ENCODE results near the gene NDUFB3. TPM values are rescaled to one million over a fixed set of nuclear protein-coding genes. Genes with fewer than 3 reads are reported as not detected.
A peak's percentile ranks its signal among the peaks of the same experiment; 100 is the strongest.

NDUFB3 gene
- total RNA-seq, 1 donor from 2014 or later = 73.8 TPM

- H3K27ac ChIP-seq = peak overlapping the region; percentile 100
- peaks cover 100% of the 10 kb centered on the region for H3K4me1 ChIP-seq
- peak overlapping the region; percentile 77 for H3K4me3 ChIP-seq
- no peak for DNase-seq
- ATAC-seq = no peak
- no peak for TF ChIP-seq CTCF (IDR thresholded peaks at IDR 0.05)
- H3K36me3 ChIP-seq = peaks cover 33% of the 10 kb centered on the region
- intact Hi-C loops (cut with DNase I) = no loop called here
- no peaks in the 10 kb centered on the region for H3K9me3 ChIP-seq
- H3K27me3 ChIP-seq (ENCODE audit: low read depth) = no peaks in the 10 kb centered on the region
Observed at GRCh38 chr2:201127570-201127969, 55.8 kb downstream of the NDUFB3 start.

GRCh38 chr2:201128033-201128432 is 56.2 kb downstream of the NDUFB3 start:
- H3K27me3 ChIP-seq (ENCODE audit: low read depth) = no peaks in the 10 kb centered on the region
- intact Hi-C loops (cut with DNase I) = no loop called here
- H3K36me3 ChIP-seq = peaks cover 32% of the 10 kb centered on the region
- H3K4me3 ChIP-seq = peak overlapping the region; percentile 77
- DNase-seq = no peak
- no peak for TF ChIP-seq CTCF (IDR thresholded peaks at IDR 0.05)
- no peak for ATAC-seq
- H3K27ac ChIP-seq = peak overlapping the region; percentile 100
- peaks cover 100% of the 10 kb centered on the region for H3K4me1 ChIP-seq
- no peaks in the 10 kb centered on the region for H3K9me3 ChIP-seq

- ATAC-seq (peak; percentile 56 to 58), DNase-seq (no peak)
- H3K27me3 ChIP-seq (ENCODE audit: low read depth) = no peaks in the 10 kb centered on the region
- no peak for TF ChIP-seq CTCF (IDR thresholded peaks at IDR 0.05)
- intact Hi-C loops (cut with DNase I) = no loop called here
- no peaks in the 10 kb centered on the region for H3K9me3 ChIP-seq
- H3K36me3 ChIP-seq = peaks cover 32% of the 10 kb centered on the region
- H3K4me1 ChIP-seq = peaks cover 97% of the 10 kb centered on the region
- H3K27ac ChIP-seq = peak overlapping the region; percentile 100
- peak overlapping the region; percentile 25 for H3K4me3 ChIP-seq
Observed at GRCh38 chr2:201128933-201129505, 57.2 kb downstream of the NDUFB3 start.

GRCh38 chr2:201130524-201131186 is 58.9 kb downstream of the NDUFB3 start:
- peaks cover 97% of the 10 kb centered on the region for H3K4me1 ChIP-seq
- no peak for DNase-seq
- H3K36me3 ChIP-seq = peaks cover 48% of the 10 kb centered on the region
- intact Hi-C loops (cut with DNase I) = no loop called here
- no peak for TF ChIP-seq CTCF (IDR thresholded peaks at IDR 0.05)
- no peaks in the 10 kb centered on the region for H3K27me3 ChIP-seq (ENCODE audit: low read depth)
- peak; percentile 3 to 11 for ATAC-seq
- peak overlapping the region; percentile 100 for H3K27ac ChIP-seq
- H3K4me3 ChIP-seq = peak overlapping the region; percentile 25
- no peaks in the 10 kb centered on the region for H3K9me3 ChIP-seq

GRCh38 chr2:201132518-201132917 is 60.7 kb downstream of the NDUFB3 start:
- H3K27me3 ChIP-seq (ENCODE audit: low read depth) = no peaks in the 10 kb centered on the region
- peaks cover 66% of the 10 kb centered on the region for H3K36me3 ChIP-seq
- peak overlapping the region; percentile 100 for H3K27ac ChIP-seq
- intact Hi-C loops (cut with DNase I) = no loop called here
- TF ChIP-seq CTCF (IDR thresholded peaks at IDR 0.05) = no peak
- ATAC-seq = peak; percentile 52 to 66
- peak overlapping the region; percentile 25 for H3K4me3 ChIP-seq
- H3K9me3 ChIP-seq = no peaks in the 10 kb centered on the region
- H3K4me1 ChIP-seq = peaks cover 97% of the 10 kb centered on the region
- DNase-seq = no peak

Other genes with a start within 250 kb of the NDUFB3 start
- 132 TPM for gene CLK1, start 207.3 kb upstream of the NDUFB3 start, total RNA-seq
- gene PPIL3, start 182.9 kb upstream of the NDUFB3 start, total RNA-seq = 35.0 TPM
- 20.5 TPM for gene NIF3L1, start 182.6 kb upstream of the NDUFB3 start, total RNA-seq
- 28.6 TPM for gene ORC2, start 108.3 kb upstream of the NDUFB3 start, total RNA-seq
- gene HYCC2, start 330 bp upstream of the NDUFB3 start, total RNA-seq = 36.7 TPM
- gene CFLAR, start 44.2 kb downstream of the NDUFB3 start, total RNA-seq = 345 TPM
- gene CASP10, start 111.1 kb downstream of the NDUFB3 start, total RNA-seq = 26.7 TPM
- 44.2 TPM for gene CASP8, start 188.5 kb downstream of the NDUFB3 start, total RNA-seq